ENCODE results near the gene FOXP4. TPM values are rescaled to one million over a fixed set of nuclear protein-coding genes. Genes with fewer than 3 reads are reported as not detected.
"Not testable (repeated sequence)": the region's sequence is repeated elsewhere in the genome, so short reads cannot be mapped to it uniquely, and the experiment has no call there.

FOXP4 gene
- total RNA-seq, 1 experiment from 2014 or later, result 32.3 TPM

GRCh38 chr6:41618598-41618997 is 72.4 kb downstream of the FOXP4 start:
- H3K27me3 ChIP-seq (ENCODE audit: insufficient read depth, low read length), result no peaks in the 10 kb centered on the region
- H3K4me3 ChIP-seq (replicated peaks in 1 of 2; ENCODE audit: low read depth in 1 of 2, low read length in 2 of 2), result no peak overlapping the region
- H3K4me2 ChIP-seq (ENCODE audit: low read length), result no peak overlapping the region
- ATAC-seq, result no peak
- ChIA-PET POLR2A (no interaction called here), RAD21 (ENCODE audit: low non-redundant PET in 1 of 2, low total read pairs in 2 of 2, uncharacterized antibody in 2 of 2, unreplicated experiment in 2 of 2) (interaction anchor here in 1 of 2 experiments (0.7 kb wide), 1 partner anchor 47 kb away, joined by 3 read pairs; no protein-coding TSS in a partner anchor), CTCF (no interaction called here)
- no peaks in the 10 kb centered on the region for H3K9me2 ChIP-seq (ENCODE audit: insufficient read depth)
- H3K79me2 ChIP-seq (ENCODE audit: insufficient read depth, low read length), result no peaks in the 10 kb centered on the region
- intact Hi-C loops (cut with micrococcal nuclease), result no loop called here
- H4K20me1 ChIP-seq (ENCODE audit: insufficient read depth), result no peaks in the 10 kb centered on the region
- TF ChIP-seq POLR2A (IDR thresholded peaks at IDR 0.05; ENCODE audit: borderline replicate concordance, extremely low read depth, insufficient read depth, insufficient read length) (no peak), SIN3A (IDR thresholded peaks at IDR 0.05; ENCODE audit: low read depth) (no peak), MAX (IDR thresholded peaks at IDR 0.05) (no peak), TCF7L2 (IDR thresholded peaks at IDR 0.05; ENCODE audit: borderline replicate concordance, extremely low read depth, insufficient read depth, insufficient read length) (no peak), YY1 (IDR thresholded peaks at IDR 0.05; ENCODE audit: extremely low read depth, insufficient replicate concordance, low read depth, low read length) (no peak), JUND (IDR thresholded peaks at IDR 0.05) (no peak), CBX3 (IDR thresholded peaks at IDR 0.05; ENCODE audit: low read depth) (no peak), EZH2 (IDR thresholded peaks at IDR 0.05) (no peak), ATF3 (IDR thresholded peaks at IDR 0.05) (no peak), SP1 (IDR thresholded peaks at IDR 0.05; ENCODE audit: low read depth) (no peak), CEBPB (IDR thresholded peaks at IDR 0.05; ENCODE audit: low read depth) (no peak), ZBTB33 (IDR thresholded peaks at IDR 0.05; ENCODE audit: extremely low read depth, insufficient replicate concordance, low read length) (no peak), SRF (IDR thresholded peaks at IDR 0.05; ENCODE audit: low read depth) (no peak), ZFX (IDR thresholded peaks at IDR 0.05) (no peak), FOSL1 (IDR thresholded peaks at IDR 0.05; ENCODE audit: low read depth) (no peak), EGR1 (IDR thresholded peaks at IDR 0.05; ENCODE audit: low read depth) (no peak), RAD21 (IDR thresholded peaks at IDR 0.05; ENCODE audit: low read depth) (no peak)
- BruUV-seq (replicated peaks), result no TSS peak
- 0 out of 4 replicates have a peak, but pooled peaks cover 0 to 4% of the 10 kb centered on the region in 2 experiments for H3K9me3 ChIP-seq (ENCODE audit: control insufficient read depth in 1 of 2, insufficient read depth in 1 of 2, low read depth in 1 of 2, low read length in 2 of 2)
- DNase-seq (ENCODE audit: low read depth, low spot score), result no peak
- H3K4me1 ChIP-seq (ENCODE audit: control insufficient read depth in 1 of 2, insufficient read depth in 2 of 2, low read length in 2 of 2), result no peaks in the 10 kb centered on the region
- no peaks in the 10 kb centered on the region for H3K36me3 ChIP-seq (ENCODE audit: control insufficient read depth in 1 of 2, insufficient read depth in 2 of 2, low read length in 2 of 2)
- no peak overlapping the region for H3K9ac ChIP-seq (ENCODE audit: low read length)
- H3K27ac ChIP-seq (ENCODE audit: low read depth, low read length), result no peak overlapping the region
- no peak overlapping the region for H2AFZ ChIP-seq (ENCODE audit: low read depth, low read length, poor library complexity, severe bottlenecking)

- RAD21 ChIA-PET (ENCODE audit: low non-redundant PET in 1 of 2, low total read pairs in 2 of 2, uncharacterized antibody in 2 of 2, unreplicated experiment in 2 of 2); H3K79me2 ChIP-seq (ENCODE audit: insufficient read depth, low read length); ATAC-seq; DNase-seq (ENCODE audit: low read depth, low spot score); H3K4me3 ChIP-seq (replicated peaks in 1 of 2; ENCODE audit: low read depth in 1 of 2, low read length in 2 of 2); H3K9me3 ChIP-seq (ENCODE audit: control insufficient read depth in 1 of 2, insufficient read depth in 1 of 2, low read depth in 1 of 2, low read length in 2 of 2); POLR2A ChIA-PET; H3K4me2 ChIP-seq (ENCODE audit: low read length); H3K4me1 ChIP-seq (ENCODE audit: control insufficient read depth in 1 of 2, insufficient read depth in 2 of 2, low read length in 2 of 2); intact Hi-C loops (cut with micrococcal nuclease); H3K9me2 ChIP-seq (ENCODE audit: insufficient read depth); H3K27ac ChIP-seq (ENCODE audit: low read depth, low read length); H4K20me1 ChIP-seq (ENCODE audit: insufficient read depth); H2AFZ ChIP-seq (ENCODE audit: low read depth, low read length, poor library complexity, severe bottlenecking); H3K27me3 ChIP-seq (ENCODE audit: insufficient read depth, low read length); BruUV-seq (replicated peaks); H3K36me3 ChIP-seq (ENCODE audit: control insufficient read depth in 1 of 2, insufficient read depth in 2 of 2, low read length in 2 of 2); H3K9ac ChIP-seq (ENCODE audit: low read length): not testable (repeated sequence)
- CTCF ChIA-PET, result interaction anchor here (0.6 kb wide), 1 partner anchor 16 kb away, joined by 4 read pairs; no protein-coding TSS in a partner anchor
Observed at GRCh38 chr6:41619193-41619592, 73.0 kb downstream of the FOXP4 start.

All from HCT116 (cell line).